ENCODE measurements around the gene ACACB.
A peak's percentile ranks its signal among the peaks of the same experiment; 100 is the strongest.
"Not testable (repeated sequence)": the region's sequence is repeated elsewhere in the genome, so short reads cannot be mapped to it uniquely, and the experiment has no call there.

The ACACB gene

DNA sequence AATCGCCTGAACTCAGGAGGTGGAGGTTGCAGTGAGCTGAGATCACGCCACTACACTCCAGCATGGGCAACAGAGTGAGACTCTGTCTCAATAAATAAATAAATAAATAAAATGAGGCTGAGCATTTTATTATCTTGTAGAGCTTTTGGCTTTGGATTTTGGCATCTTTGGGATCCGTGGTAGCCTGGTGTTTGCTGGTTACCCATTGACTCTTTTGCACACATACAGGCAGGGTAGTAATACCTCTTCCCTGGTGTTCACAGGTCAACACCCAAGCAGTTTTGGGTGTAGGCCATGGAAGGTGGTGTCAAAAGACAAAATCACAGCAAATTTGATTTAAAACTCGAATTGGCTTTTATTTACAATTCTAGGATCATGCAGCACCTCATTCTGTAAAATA lies 27.8 kb downstream of the ACACB start:
- no peak for DNase-seq

- not testable (repeated sequence) for DNase-seq
Measured at GRCh38 chr12:109147126-109147525, 30.7 kb downstream of the ACACB start.

- no peak for DNase-seq
Measured at GRCh38 chr12:109147954-109148353, 31.6 kb downstream of the ACACB start.

DNA sequence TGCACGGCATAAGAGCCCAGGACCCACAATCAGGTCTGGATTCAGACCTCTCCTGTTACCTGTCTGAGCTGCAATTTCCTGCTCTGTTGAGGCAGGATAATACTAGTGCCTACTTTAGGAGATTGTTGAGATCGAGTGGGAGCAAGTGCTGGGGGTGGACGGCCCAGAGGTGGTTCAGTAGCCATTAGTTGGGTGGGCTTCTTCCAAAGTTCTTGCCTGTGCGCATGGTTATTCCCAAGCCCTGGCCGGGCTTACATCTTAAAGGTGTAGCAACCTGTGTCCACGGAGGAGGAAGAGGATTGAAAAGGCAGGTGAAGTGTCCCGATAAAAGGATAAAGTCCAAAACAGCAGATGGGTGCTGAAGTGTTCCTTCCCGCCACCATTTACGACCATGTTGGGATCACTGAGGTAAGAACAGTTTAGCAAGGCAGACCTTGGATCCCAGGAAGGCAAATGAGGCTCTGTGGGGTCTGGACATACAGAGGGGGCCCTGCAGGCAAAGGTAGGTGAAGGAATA lies 33.8 kb downstream of the ACACB start:
- no peak for DNase-seq

GRCh38 chr12:109151457-109151856 lies 35.1 kb downstream of the ACACB start:
- no peak for DNase-seq

DNA sequence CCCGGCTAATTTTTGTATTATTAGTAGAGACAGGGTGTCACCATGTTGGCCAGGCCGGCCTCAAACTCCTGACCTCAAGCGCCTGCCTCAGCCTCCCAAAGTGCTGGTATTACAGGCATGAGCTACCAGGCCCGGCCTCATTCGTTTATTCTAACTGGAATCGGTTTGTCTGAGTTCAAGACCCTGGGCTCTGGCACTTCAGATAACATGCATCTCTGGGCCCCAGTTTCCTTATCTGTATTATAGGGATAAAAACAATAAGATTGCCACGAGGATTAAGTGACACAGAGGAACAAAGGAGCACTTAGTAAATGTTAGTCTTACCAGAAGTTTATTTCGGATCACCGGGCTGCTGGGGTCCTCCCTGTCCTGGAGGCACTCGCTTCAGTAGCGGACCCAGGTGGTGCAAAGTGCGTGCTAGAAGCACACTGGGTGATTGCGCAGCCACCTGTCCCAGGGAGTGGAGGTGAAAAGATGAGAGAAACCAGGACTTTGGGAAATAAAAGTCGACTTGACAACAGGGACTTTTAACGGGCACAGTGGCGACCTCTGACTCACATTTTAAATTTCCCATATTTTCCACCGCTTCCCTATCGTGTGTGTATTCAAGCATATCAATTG lies 37.5 kb downstream of the ACACB start:
- no peak for DNase-seq

DNA sequence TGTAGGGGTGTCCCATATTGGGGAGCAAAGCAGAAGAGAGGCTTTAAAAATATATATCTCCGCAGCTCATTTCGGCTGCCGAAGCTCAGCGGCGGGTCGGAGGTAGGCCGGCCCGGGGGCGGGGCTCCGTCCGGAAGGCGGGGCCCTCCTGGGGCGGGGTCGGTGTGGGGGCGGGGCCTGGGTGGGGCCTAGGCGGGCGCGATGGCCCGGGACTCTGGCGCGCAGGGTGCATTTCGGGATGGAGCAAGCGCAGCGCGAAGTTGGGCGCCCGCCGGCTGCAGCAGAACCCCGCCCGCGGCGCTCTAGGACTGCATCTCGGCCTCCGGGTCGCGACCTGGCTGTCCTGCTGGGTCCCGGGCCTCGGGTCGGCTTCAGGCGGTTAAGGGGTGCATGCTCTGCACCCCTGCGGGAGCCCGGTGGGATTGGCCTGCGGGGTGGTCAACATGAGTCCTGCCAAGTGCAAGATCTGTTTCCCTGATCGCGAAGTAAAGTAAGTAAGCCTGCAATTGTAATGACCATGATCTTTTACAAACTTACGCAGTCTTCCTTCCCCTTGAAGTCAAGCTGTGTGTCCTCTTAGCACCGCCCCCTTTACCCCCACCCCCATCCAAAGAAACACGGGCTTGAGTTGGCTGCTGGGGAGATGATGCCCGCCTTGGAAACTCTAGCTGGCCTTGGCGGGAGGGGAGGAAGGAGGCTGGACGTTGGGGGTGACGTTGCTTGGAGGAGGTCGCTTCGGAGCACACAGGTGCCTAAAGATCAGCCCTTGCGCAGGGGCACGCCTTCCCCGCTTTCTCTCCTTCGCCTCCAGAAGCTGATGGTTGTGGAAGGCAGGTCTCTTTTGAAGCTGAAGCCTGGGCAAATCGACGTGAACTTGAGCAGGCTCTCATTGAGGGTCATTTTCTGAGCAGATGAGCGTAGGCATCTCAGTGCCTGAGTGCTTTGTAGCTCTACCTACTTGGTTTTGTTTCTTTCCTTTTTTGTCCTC lies 38.4 kb downstream of the ACACB start:
- DNase-seq, result peak; percentile 78 to 83

DNA sequence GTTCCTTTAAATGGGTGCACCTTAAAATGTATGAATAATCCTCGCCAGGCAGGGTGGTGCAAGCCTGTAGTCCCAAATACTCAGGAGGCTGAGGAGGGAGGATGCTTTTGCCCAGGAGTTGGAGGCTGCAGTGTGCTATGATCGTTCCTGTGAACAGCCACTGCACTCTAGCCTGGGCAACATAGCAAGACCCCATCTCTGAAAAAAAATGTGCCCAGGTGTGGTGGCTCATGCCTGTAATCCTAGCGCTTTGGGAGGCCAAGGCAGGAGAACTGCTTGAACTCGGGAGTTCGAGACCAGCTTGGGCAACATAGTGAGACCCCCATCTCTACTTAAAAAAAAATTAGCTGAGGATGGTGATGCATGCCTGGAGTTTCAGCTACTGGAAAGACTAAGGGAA lies 39.6 kb downstream of the ACACB start:
- no peak for DNase-seq

GRCh38 chr12:109156586-109156985 lies 40.2 kb downstream of the ACACB start:
- no peak for DNase-seq

- DNase-seq, result no peak
Measured at GRCh38 chr12:109157986-109158385, 41.6 kb downstream of the ACACB start.

GRCh38 chr12:109160433-109160832 lies 44.0 kb downstream of the ACACB start:
- DNase-seq, result no peak

- no peak for DNase-seq
Measured at GRCh38 chr12:109160873-109161272, 44.5 kb downstream of the ACACB start.

DNA sequence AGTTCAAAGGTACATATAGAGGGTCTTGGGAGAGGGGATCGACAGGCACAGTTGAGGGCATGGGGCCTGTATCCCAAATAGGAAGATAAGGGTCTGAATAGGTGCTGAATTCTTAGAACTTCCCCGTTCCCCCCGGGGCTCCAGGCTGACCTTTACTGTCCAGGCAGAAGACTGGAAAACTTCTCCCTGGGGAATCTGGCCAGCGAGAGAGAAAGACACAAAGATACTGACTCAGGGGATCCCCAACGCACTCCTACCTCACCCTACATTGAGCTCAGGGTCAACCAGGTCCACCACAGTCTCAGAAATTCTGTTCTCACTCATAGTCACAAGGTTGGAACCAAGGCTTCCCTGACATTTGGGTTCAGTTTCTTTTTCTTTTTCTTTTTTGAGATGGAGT lies 46.2 kb downstream of the ACACB start:
- DNase-seq, result no peak

DNA sequence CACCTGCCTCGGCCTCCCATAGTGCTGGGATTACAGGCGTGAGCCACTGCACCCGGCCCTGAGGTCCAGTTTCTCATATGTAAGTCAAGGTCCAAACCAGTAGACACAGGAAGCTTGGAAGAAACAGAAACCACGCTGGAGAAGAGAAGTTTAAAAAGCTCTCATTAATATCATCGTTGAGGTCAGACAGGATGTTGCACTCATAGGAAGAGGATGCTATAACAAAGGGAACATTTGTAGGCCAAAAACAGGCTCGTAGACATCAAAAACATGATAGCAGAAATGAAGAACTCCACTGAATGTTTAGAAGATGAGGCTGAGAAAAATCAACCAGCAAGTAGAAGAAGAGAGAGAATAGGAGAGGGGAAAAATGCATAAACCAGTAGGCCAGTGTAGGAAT lies 46.8 kb downstream of the ACACB start:
- no peak for DNase-seq

GRCh38 chr12:109165599-109165998 lies 49.2 kb downstream of the ACACB start:
- no peak for DNase-seq

DNA sequence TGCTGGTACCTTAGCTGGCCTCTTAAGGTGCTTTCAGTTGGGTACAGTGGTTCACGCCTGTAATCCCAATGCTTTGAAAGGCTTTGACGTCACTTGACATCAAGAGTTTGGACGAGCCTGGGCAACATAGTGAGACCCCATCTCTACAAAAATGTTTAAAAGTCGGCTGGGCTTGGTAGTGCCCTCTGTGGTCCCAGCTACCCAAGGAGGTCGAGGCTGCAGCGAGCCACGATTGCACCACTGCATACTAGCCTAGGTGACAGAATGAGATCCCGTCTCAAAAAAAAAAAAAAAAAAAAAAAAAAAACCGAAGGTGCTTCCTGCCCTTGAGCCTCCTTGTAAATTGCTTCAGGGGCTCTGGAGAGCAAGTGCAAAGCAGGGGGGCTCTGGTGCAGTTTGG lies 50.0 kb downstream of the ACACB start:
- DNase-seq, result no peak

GRCh38 chr12:109167781-109168180 lies 51.4 kb downstream of the ACACB start:
- no peak for DNase-seq

GRCh38 chr12:109169262-109169661 lies 52.9 kb downstream of the ACACB start:
- DNase-seq, result no peak

- DNase-seq, result no peak
Measured at GRCh38 chr12:109169686-109170085, 53.3 kb downstream of the ACACB start.

DNA sequence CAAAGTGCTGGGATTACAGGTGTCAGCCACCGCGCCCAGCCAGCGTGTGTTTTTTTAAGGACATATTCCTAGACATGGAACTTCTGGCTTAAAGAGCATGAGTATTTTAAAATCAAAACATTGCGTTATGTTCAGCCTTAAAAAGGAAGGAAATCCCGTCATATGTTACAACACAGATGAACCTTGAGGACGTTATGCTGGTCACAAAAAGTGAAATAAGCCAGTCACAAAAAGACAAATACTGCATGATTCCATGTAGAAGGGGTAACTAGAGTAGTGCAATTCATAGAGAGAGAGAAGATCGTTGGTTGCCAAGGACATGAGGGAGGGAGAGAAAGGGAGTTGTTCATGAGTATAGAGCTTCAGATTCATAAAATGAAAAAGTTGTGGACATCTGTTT lies 53.9 kb downstream of the ACACB start:
- DNase-seq, result no peak

GRCh38 chr12:109172787-109173186 lies 56.4 kb downstream of the ACACB start:
- not testable (repeated sequence) for DNase-seq

DNA sequence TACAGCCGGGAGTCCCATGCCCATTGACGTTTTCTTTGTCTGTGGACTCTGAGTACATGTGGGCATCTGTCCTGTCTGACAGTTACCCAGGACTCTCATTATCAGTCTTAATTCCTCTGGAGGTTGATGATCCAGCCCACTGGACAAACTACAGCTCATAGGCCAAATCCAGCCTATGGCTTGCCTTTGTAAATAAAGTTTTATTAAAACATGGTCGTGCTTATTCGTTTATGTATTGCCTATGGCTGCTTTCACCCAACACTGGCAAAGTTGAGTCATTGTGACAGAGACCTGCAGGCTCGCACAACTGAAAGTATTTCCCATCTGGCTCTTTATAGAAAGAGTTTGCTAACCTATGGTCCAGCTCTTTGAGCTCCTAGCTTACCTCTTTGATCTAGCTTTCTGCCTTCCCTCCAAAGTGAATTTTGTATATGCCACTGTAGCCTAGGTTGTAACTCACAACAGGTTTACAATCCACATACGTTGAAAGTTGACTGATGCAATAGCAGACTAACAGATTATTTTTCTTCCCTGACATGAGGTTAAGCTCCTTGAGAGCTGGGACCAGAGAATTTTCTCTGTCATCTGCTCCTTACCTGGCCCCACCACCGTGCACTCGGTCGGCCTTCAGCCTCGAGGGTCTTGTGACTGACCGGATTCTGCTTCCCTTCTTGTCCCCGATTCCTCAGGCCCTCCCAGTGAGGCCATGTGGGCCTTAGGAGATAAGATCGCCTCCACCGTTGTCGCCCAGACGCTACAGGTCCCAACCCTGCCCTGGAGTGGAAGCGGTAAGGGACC lies 57.3 kb downstream of the ACACB start:
- DNase-seq, result no peak

DNA sequence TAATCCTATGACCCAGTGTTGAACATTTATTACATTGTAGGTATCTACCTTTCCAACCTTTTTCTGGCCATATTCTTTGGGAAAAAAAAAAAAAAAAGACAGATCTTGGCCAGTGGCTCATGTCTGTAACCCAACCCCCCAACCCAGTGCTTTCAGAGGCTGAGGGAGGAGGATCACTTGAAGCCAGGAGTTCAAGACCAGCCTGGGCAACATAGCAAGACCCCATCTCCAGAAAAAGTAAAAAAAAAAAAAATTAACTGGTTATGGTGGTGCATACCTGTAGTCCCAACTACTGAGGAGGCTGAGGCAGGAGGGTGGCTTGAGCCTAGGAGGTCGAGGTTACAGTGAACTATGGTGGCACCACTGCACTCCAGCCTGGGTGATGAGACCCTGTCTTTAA lies 58.1 kb downstream of the ACACB start:
- DNase-seq, result no peak
